ENCODE measurements around the gene PREX1.

The PREX1 gene

DNA sequence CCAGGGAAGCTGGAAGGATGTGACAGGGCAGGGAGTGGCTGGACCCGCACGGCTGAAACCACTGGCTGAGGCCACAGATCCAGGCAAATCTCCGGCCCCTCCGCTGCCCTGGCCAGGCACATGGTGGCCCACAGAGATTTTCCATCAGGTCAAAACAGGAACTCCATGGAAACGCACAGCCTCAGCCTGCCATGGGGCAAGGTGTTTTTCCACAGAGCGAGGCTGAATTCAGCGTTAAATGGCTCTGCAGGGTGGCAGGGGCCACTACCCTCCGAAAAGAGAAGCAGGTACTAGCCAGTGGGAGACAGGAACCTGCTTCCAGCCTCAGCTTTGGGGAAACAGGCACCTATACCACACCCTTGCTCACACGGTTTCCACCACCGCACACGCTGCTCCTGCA lies 53.1 kb downstream of the PREX1 start:
- Histone ChIP-seq H3K4me1 (ENCODE audit: control insufficient read depth, insufficient read depth, low read length) (no peaks in the 10 kb centered on the region), H3K9me3 (ENCODE audit: control insufficient read depth, insufficient read depth, low read length) (no peaks in the 10 kb centered on the region), H3K27me3 (ENCODE audit: control insufficient read depth, insufficient read depth, low read length) (no peaks in the 10 kb centered on the region), H3K36me3 (ENCODE audit: control insufficient read depth, insufficient read depth, low read length) (no peaks in the 10 kb centered on the region), H3K9ac (ENCODE audit: low read depth, low read length) (no peak overlapping the region), H3K4me3 (ENCODE audit: low read depth, low read length) (no peak overlapping the region)

DNA sequence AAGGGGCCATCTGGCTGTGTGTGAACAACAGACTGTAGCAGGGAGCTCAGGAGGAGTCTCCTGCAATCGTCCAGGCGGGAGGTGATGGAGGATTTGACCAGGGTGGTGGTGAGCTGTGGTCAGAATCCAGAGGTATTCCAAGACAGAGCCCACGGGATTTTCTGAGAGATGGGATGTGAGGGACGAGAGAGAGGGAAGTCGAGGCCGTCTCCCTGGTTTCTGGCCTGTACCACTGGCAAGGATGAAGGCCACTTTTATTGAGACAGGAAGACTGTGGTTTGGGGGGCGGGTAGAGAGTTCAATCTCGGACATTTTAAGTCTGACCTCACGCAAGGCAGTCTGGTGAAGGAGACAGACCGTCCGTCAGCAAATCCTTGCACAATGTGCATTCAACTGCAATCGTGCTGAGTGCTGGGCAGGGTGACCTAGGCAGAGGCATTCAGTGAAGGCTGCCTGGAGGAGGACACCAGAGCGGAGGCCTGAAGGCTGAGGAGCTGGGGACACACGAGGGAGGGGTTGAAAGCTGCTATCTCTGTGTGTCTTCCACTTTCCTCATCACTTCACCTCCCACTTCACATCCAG lies 53.9 kb downstream of the PREX1 start:
- Histone ChIP-seq H3K36me3 (ENCODE audit: control insufficient read depth, insufficient read depth, low read length) (no peaks in the 10 kb centered on the region), H3K9me3 (ENCODE audit: control insufficient read depth, insufficient read depth, low read length) (no peaks in the 10 kb centered on the region), H3K4me1 (ENCODE audit: control insufficient read depth, insufficient read depth, low read length) (no peaks in the 10 kb centered on the region), H3K27me3 (ENCODE audit: control insufficient read depth, insufficient read depth, low read length) (no peaks in the 10 kb centered on the region), H3K9ac (ENCODE audit: low read depth, low read length) (no peak overlapping the region), H3K4me3 (ENCODE audit: low read depth, low read length) (no peak overlapping the region)

DNA sequence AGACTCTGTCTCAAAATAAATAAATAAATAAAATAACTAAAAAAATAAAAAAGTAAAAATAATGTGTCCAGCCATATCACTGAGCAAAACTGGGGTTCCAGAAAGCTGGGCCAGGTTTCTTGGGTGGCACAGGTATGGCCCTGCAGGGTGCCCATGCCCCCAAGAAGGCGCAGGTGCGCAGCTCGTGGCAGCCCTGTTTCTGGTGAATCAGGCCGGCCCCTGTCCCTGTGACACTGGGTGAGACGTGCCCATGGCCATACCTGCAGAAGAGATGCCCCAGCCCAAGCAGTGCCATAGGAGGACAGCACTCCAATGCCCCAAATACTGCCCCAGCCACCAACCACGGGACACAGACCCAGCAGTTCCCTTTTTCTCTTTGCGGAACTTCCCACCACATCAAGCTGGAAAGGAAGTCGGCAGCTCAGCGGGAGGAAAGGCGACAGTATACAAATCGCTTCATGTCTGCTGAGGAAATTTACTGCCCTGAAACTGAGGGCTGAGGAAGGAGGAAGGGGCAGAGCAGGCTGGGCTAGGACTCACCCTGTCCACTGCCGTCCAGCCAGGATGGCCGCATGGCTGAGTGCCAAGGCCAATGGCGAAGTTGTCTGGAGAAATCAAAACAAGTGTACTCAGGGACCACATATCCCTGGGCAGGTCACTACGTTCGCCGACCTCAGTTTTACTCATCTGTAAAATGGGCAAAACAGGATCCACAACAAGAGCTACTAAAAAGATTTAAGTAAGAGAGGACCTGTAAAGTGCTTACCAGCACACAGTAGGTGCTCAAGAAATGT lies 55.4 kb downstream of the PREX1 start:
- Histone ChIP-seq H3K9me3 (ENCODE audit: control insufficient read depth, insufficient read depth, low read length) (no peaks in the 10 kb centered on the region), H3K4me3 (ENCODE audit: low read depth, low read length) (no peak overlapping the region), H3K4me1 (ENCODE audit: control insufficient read depth, insufficient read depth, low read length) (no peaks in the 10 kb centered on the region), H3K27me3 (ENCODE audit: control insufficient read depth, insufficient read depth, low read length) (no peaks in the 10 kb centered on the region), H3K9ac (ENCODE audit: low read depth, low read length) (no peak overlapping the region), H3K36me3 (ENCODE audit: control insufficient read depth, insufficient read depth, low read length) (no peaks in the 10 kb centered on the region)

DNA sequence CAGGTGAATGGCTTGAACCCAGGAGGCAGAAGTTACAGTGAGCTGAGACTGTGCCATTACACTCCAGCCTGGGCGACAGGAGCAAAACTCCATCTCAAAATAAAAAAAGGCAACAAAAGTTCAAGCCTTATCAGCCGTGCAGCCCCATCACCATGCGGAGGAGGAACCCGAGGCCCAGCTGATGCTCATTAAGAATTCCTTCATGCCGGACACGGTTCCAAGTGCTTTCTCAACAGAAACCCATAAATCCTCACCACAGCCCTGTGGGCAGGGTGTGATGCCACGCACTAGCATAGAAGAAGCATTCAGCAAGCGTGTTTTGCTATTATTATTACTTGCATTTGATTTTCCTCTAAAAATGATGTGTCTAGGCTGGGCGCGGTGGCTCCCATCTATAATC lies 56.3 kb downstream of the PREX1 start:
- H3K9me3 ChIP-seq (ENCODE audit: control insufficient read depth, insufficient read depth, low read length): no peaks in the 10 kb centered on the region
- H3K27me3 ChIP-seq (ENCODE audit: control insufficient read depth, insufficient read depth, low read length): no peaks in the 10 kb centered on the region
- no peaks in the 10 kb centered on the region for H3K4me1 ChIP-seq (ENCODE audit: control insufficient read depth, insufficient read depth, low read length)
- H3K4me3 ChIP-seq (ENCODE audit: low read depth, low read length): no peak overlapping the region
- no peak overlapping the region for H3K9ac ChIP-seq (ENCODE audit: low read depth, low read length)
- H3K36me3 ChIP-seq (ENCODE audit: control insufficient read depth, insufficient read depth, low read length): no peaks in the 10 kb centered on the region

DNA sequence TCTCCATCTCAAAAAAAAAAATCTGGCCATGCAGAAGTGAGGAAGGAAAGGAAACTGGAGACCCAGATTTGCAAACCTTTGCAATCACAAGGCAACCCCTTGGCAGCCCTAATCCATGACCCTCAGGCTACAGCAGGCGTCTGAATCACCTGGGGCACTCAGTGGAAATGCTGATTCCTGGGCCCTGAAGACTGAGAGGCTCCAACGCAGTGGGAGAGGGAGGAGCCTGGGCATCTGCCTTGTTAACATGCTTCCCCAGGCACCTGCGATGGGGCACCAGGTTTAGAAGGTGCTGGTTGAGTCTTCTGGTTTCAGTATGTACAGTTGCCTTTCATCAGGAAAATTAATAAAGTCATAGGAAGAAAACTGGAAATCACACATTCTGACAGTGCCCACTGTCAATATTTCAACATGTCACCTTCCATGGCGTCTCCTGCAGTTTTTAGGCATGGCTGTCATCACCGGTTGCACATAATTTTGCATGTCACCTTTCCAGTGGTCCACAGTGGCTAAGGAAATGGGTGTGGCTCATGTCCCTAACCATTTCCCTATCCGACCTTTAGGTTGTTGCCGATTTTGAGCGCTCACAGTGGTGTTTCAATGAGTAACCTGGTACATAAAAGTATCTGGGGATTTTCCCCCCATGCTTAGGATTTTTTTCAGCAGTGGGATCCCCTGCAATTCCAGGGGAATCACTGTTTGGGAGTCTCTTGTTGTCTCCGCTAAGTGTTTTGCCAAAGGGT lies 56.9 kb downstream of the PREX1 start:
- H3K9me3 ChIP-seq (ENCODE audit: control insufficient read depth, insufficient read depth, low read length): no peaks in the 10 kb centered on the region

DNA sequence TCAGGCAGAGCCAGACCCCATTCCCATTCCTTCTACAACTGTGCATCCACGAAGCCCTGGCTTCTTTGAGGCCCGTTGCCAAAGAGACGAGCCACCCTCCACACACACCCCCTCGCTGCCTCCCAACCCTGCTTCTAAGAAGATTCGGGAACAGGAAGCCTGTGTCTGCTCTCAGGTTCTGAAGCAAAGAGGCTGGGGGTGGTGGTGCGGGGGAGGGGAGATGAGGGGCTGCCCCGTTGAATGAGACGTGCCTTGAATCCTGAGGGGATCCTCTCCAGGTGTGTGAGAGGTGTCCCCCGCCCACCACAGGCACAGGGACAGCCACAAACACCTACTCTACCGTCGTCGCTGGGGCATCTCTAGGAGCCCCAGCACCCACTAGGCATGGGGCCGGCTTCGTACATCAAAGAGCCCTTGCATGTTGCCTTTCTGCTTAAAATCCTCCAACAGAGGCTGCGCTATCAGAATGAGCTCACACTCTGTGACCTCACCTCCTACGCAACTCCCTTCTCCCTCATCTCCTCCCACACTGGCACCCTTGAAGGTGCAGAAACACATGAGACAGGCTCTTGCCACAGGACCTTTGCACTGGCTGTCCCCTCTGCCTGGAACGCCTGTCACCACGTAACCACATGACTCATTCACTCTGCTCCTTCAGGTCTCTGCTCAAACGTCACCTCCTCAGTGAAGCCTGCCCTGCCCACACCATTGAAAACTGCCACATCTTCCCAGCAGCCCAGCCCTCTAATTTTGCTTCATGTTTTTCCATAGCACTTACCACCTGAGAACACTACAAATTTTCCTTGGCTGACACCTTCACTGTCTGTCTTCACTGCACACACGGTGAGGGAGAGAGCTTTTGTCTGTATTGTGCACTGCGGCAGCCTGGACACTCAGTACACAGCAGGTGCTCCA lies 58.5 kb downstream of the PREX1 start:
- no peak overlapping the region for H3K9ac ChIP-seq (ENCODE audit: low read depth, low read length)

More for the DNA sequence above, 56.9 kb downstream of the PREX1 start:
- no peaks in the 10 kb centered on the region for H3K36me3 ChIP-seq (ENCODE audit: control insufficient read depth, insufficient read depth, low read length)
- H3K4me1 ChIP-seq (ENCODE audit: control insufficient read depth, insufficient read depth, low read length): no peaks in the 10 kb centered on the region
- H3K27me3 ChIP-seq (ENCODE audit: control insufficient read depth, insufficient read depth, low read length): no peaks in the 10 kb centered on the region
- no peak overlapping the region for H3K4me3 ChIP-seq (ENCODE audit: low read depth, low read length)
- H3K9ac ChIP-seq (ENCODE audit: low read depth, low read length): no peak overlapping the region

DNA sequence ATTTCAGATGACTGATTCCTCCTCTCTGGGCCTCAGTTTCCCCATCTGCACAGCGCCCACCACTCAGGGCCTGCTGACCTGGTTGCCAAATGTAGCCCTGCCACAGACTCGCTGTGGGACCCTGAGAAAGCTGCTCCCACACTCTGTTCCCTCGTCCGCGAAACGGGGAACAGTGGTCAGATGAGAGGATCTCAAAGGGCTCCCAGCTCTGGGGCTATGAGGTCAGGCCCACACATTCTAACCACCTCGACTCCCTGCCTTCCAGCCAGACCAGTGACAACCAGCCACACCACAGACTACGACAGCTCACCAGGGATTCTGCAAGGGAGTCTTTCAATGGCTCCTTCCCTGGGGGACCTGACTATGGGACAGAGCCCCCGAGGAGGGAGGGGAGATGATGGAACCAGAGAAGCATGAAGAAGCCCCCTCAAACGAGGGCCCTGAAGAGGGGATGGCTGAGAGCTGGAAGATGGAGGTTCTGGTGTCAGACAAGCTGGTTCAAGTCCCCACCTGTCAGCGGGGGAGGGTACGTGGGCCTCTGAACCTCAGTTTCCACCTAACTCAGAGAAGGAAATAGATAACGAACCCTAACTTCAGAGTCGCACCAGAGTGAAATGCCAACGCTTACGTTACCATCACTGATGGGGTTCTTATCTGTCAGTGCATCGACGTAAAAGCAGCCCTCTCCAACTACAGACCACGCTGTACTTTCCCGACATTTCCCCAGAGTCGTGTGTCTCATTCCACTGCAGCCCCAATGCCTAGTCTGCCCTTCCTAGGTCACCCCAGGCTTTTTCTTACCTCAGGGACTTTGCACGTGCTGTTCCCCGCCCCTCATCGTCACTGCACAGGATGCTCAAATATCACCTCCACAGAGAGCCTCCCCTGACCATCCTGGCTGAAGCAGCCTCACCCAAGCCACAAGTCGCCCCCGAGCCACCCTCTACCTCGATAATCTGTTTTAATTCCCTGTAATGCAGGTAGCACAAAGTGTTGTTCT lies 60.5 kb downstream of the PREX1 start:
- no peaks in the 10 kb centered on the region for H3K36me3 ChIP-seq (ENCODE audit: control insufficient read depth, insufficient read depth, low read length)

More for the DNA sequence above, 58.5 kb downstream of the PREX1 start:
- H3K4me3 ChIP-seq (ENCODE audit: low read depth, low read length): no peak overlapping the region
- H3K27me3 ChIP-seq (ENCODE audit: control insufficient read depth, insufficient read depth, low read length): no peaks in the 10 kb centered on the region
- no peaks in the 10 kb centered on the region for H3K9me3 ChIP-seq (ENCODE audit: control insufficient read depth, insufficient read depth, low read length)
- H3K36me3 ChIP-seq (ENCODE audit: control insufficient read depth, insufficient read depth, low read length): no peaks in the 10 kb centered on the region
- H3K4me1 ChIP-seq (ENCODE audit: control insufficient read depth, insufficient read depth, low read length): no peaks in the 10 kb centered on the region

DNA sequence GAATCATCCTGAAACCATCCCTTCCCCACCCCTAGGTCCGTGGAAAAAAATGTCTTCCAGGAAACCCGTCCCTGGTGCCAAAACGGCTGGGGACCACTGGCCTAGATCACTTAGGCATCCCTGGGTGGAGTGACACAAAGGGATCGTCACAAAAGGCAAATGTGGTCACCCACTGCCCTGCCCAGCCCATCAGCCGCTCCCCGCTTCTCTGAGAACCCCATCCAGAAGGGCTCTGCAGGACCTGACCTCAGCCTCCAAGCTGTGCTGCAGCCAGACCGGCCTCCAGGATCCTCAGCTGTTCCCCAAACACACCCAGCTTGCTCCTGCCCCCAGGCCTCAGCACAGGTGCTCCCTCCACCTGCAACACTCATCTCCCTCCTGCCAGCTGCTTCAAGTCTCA lies 61.6 kb downstream of the PREX1 start:
- Histone ChIP-seq H3K9ac (ENCODE audit: low read depth, low read length) (no peak overlapping the region), H3K4me1 (ENCODE audit: control insufficient read depth, insufficient read depth, low read length) (no peaks in the 10 kb centered on the region), H3K4me3 (ENCODE audit: low read depth, low read length) (no peak overlapping the region), H3K9me3 (ENCODE audit: control insufficient read depth, insufficient read depth, low read length) (no peaks in the 10 kb centered on the region), H3K36me3 (ENCODE audit: control insufficient read depth, insufficient read depth, low read length) (no peaks in the 10 kb centered on the region), H3K27me3 (ENCODE audit: control insufficient read depth, insufficient read depth, low read length) (no peaks in the 10 kb centered on the region)

More for the DNA sequence above, 60.5 kb downstream of the PREX1 start:
- Histone ChIP-seq H3K27me3 (ENCODE audit: control insufficient read depth, insufficient read depth, low read length) (no peaks in the 10 kb centered on the region), H3K9me3 (ENCODE audit: control insufficient read depth, insufficient read depth, low read length) (no peaks in the 10 kb centered on the region), H3K9ac (ENCODE audit: low read depth, low read length) (no peak overlapping the region), H3K4me1 (ENCODE audit: control insufficient read depth, insufficient read depth, low read length) (no peaks in the 10 kb centered on the region), H3K4me3 (ENCODE audit: low read depth, low read length) (no peak overlapping the region)

DNA sequence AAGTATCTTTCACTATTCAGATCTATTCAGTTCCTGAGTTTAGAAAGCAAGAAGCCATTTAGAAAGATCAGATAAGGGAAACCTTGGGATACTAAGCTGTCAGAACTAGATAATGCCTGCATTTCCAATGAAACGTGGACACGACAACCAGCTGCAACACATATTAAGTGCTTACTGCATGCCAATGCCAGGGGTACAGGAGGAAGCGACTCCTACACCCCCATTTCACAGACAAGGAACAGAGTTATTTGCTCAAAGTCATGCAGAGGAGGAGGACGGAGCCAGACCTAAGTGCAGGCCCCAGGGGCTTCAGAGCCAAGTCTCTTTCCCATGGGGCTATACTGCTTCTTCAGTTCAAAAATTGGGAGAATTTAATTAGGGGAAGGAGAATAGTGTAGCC lies 62.4 kb downstream of the PREX1 start:
- H3K9me3 ChIP-seq (ENCODE audit: control insufficient read depth, insufficient read depth, low read length): no peaks in the 10 kb centered on the region
- H3K9ac ChIP-seq (ENCODE audit: low read depth, low read length): no peak overlapping the region
- no peaks in the 10 kb centered on the region for H3K4me1 ChIP-seq (ENCODE audit: control insufficient read depth, insufficient read depth, low read length)

DNA sequence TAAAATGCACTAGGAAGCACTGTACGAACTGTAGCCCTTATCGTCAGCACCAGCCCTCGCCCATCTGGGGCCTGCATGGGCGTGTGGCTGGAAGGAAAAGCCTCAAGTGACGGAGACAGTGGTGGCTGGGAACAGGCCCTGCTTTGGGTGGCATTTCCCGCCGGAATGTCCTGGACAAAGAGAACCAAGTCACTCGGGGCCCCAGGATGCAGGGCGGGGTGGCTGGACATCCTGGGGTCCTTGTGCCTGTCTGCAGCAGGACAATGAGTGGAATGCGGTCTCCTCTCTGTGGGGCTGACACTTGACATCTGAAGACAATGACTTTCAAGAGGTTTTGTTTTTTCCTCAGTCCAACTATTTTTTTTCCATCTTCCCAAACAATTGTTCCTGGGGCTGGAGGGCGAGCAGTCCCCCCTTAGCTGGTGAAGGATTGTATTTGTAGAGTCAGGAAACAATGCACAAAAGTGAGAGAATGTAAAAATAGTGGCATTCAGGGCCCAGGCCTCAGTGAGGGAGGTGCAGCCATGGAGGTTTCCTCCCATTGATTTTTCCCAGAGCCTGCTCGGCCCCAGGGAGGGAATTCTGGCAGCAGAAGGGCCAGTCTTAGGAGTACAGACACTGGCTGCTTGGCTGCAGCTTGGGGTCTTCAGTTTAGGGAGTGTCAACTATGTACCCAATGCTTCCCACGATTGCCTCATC lies 64.4 kb downstream of the PREX1 start:
- H3K9me3 ChIP-seq (ENCODE audit: control insufficient read depth, insufficient read depth, low read length): no peaks in the 10 kb centered on the region
- H3K36me3 ChIP-seq (ENCODE audit: control insufficient read depth, insufficient read depth, low read length): no peaks in the 10 kb centered on the region
- no peak overlapping the region for H3K9ac ChIP-seq (ENCODE audit: low read depth, low read length)

More for the DNA sequence above, 62.4 kb downstream of the PREX1 start:
- Histone ChIP-seq H3K4me3 (ENCODE audit: low read depth, low read length) (no peak overlapping the region), H3K27me3 (ENCODE audit: control insufficient read depth, insufficient read depth, low read length) (no peaks in the 10 kb centered on the region), H3K36me3 (ENCODE audit: control insufficient read depth, insufficient read depth, low read length) (no peaks in the 10 kb centered on the region)

More for the DNA sequence above, 64.4 kb downstream of the PREX1 start:
- H3K27me3 ChIP-seq (ENCODE audit: control insufficient read depth, insufficient read depth, low read length): no peaks in the 10 kb centered on the region
- H3K4me3 ChIP-seq (ENCODE audit: low read depth, low read length): no peak overlapping the region
- H3K4me1 ChIP-seq (ENCODE audit: control insufficient read depth, insufficient read depth, low read length): no peaks in the 10 kb centered on the region
